Measurements from ENCODE around the gene AFG1L.

GRCh38 chr6:108441141-108441540 lies 146.3 kb downstream of the AFG1L start:
- no peak for TF ChIP-seq CTCF (conservative IDR thresholded peaks at IDR 0.05)
- TF ChIP-seq ZFX (IDR thresholded peaks at IDR 0.05): no peak

Measured in C4-2B (cell line).